Activated CD4-positive, alpha-beta T cell treated with anti-CD3 and anti-CD28 coated beads for 24 hours (primary cell): ENCODE data around the gene RPS6KA2.

Source experiments
- DNase-seq, 2 donors: peaks; one replicate each; pipeline ENCODE4 v3.0.0-alpha.2; 2020; ENCODE audit warnings: low read depth in 2 of 2

Gene RPS6KA2

DNA sequence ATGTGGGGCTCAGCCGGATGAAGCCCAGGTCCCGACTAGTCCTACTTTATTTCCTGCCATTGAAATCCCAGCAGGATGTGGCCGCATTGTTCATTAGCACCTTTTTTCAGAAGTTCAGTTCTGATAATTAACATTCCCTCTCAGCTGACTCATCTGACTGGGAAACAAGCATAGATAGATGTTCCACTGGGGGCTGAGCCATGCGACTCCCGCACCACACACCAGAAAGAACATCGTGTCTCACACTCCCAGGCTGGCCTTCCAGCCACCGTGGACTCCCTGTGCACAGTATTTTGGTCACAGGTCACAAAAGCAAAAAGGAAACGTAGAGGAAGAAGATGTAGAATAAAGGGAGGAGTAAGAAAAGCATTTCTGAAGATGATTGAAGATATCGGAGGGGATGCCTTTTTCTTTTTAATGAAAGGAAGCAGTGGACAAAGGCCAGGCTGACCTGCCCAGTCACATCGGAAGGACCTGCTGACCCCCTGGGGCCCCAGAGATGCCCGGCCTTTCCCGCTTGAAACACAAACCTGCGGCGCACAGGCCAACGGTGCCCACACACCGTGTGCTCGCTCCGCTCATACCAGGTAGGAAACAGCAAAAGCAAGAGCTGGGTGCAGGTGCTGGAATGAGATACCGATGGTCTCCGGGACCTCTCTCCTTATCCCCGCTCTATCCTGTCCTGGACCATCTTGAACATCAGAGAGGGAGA is 11.8 kb downstream of the RPS6KA2 start:
- DNase-seq, result no peak

DNA sequence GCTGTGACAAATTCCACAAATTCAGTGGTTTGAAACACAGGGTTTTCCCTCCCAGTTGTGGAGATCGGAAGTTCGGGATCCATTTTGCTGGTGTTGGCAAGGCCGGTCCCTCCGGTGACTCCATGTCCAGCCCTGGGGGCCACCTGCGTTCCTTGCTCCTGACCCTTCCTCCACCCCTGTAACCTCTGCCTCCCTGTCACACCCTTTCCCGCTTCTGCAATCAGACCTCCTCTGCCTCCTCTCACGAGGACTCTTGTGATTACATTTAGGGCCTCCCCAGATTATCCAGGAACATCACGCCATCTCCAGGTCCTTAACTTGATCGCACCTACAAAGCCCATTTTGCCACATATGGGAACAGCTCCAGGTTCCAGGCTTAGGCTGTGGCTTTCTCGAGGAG is 12.5 kb downstream of the RPS6KA2 start:
- DNase-seq, result no peak

DNA sequence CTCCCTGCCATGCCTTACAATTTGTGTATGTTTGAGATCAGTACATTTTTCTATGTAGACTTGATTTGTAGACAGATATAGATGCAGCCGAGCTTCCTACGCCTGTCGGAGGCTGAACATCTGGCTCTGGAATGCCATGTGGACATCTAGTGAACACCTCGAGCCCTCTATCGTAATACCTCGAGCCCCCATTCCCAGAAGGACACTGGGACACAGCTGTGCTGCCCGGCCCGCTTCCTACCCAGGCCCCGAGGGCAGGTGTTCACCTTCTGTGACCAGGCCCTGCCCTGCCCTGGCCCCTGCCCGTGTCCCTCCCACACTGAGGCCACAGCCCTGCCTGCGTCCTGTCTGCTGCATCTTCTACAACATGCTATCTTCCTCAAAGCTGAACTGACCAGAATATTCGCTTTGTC is 12.9 kb downstream of the RPS6KA2 start:
- DNase-seq, result no peak

DNA sequence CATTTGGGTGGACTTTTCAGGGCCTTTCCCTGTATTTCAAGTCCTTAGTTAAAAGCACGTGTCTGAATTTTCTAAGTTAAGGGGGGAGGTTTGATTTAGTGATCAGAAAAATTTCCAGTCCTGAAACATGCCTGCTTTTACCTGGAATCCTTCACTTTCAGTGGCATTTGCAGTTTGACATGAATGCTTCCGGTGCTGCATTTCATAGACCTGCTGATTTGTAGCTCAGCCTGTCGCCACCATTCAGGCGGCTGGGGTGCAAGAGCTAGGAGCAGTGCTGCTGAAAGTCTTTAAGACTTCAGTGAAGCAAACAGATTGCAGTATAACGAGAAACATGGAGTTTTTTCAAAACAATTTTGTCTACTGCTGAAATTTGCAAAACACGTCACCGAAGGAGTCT is 14.0 kb downstream of the RPS6KA2 start:
- DNase-seq, result no peak

GRCh38 chr6:166612471-166612881 is 14.6 kb downstream of the RPS6KA2 start:
- no peak for DNase-seq

GRCh38 chr6:166611631-166612030 is 15.4 kb downstream of the RPS6KA2 start:
- DNase-seq, result no peak

DNA sequence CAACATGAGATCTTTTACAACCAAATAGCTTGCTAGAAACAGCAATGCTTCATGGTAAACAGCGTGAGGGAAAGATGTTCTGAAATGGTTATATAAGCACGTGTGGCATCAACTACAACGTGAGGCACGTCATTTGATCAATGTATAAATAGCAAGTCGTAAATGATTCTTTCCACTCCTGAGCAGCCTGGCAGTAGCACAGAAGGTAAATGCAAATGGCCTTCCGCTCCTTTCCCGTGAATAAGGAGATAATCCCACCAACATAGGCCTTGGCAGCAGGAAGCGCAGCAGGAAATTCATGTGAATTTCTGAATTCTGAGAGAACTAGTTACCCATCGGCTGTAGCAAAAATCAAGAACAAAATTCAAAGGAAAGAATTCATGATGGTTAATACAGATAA is 17.0 kb downstream of the RPS6KA2 start:
- DNase-seq, result no peak

GRCh38 chr6:166608774-166609173 is 18.3 kb downstream of the RPS6KA2 start:
- no peak for DNase-seq

- no peak for DNase-seq
Measured at GRCh38 chr6:166605752-166606151, 21.3 kb downstream of the RPS6KA2 start.

DNA sequence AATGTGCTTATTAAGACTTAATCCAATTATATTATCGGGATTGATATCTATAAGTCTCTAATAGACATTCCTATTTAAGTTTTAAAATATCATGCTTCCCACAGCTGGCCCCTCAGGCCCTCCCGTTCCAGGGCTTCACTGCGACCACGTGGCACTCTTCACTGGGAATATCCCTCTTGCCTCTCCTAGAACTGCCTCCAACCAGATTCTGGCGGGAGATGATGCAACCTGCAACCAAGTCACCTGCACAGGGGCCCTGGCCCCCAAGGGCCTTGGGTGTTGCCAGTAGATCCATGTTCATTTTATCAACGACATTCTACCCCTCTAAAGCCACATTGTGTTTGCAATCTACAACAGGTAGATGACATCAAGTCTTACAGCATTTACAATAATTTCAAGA is 22.1 kb downstream of the RPS6KA2 start:
- no peak for DNase-seq

- DNase-seq, result no peak
Measured at GRCh38 chr6:166604328-166604727, 22.7 kb downstream of the RPS6KA2 start.

DNA sequence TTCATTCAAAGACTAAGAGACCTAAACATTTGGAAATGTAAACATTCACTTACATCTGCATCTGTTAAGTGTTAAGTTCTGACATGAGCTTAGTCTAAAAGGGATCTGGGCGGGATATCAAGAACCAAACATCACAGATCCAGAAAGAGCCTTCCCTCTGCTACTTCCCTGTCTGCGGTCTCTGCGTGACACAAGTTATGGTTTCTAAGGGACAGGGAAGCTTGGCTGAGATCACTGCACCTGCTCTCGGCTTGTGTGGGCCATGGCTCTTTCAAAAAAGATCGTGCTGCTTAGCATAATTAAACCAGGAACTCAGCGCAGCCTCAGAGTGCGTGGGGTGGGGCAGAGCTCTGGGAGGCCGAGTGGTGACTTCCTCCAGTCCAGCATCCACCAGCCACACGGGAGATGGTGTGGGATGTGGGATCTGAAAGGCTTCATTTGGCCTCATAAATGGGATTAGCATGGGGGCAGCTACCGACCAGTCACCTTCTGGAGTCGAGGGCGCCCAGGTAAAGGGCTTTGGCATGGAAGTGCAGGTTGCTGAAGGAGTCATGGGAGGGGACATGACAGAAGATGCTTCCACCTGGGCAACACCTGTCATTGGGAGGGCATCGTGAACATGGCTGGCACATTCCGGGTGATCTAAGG is 23.9 kb downstream of the RPS6KA2 start:
- DNase-seq, result no peak

- no peak for DNase-seq
Measured at GRCh38 chr6:166601956-166602355, 25.1 kb downstream of the RPS6KA2 start.

- no peak for DNase-seq
Measured at GRCh38 chr6:166600931-166601330, 26.1 kb downstream of the RPS6KA2 start.

DNA sequence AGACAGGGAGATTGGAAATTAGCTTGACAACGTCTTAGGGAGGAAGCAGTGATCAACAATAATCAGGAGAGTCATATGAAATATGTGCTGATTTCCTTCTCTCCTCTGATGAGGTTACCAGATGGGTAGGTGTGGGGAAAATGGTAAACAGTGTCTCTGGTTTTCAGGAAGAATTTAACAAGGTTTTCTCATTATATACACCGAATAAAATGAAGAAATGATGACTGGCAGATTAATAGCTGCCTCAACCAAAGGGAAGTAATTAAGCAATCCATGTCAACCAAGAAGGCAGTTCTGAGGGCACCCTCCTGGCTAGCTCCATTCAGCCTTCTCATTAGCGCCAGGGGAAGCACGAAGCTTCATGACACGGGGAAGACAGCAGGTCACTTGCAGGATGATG is 27.8 kb downstream of the RPS6KA2 start:
- no peak for DNase-seq

GRCh38 chr6:166598441-166599138 is 28.5 kb downstream of the RPS6KA2 start:
- no peak for DNase-seq

DNA sequence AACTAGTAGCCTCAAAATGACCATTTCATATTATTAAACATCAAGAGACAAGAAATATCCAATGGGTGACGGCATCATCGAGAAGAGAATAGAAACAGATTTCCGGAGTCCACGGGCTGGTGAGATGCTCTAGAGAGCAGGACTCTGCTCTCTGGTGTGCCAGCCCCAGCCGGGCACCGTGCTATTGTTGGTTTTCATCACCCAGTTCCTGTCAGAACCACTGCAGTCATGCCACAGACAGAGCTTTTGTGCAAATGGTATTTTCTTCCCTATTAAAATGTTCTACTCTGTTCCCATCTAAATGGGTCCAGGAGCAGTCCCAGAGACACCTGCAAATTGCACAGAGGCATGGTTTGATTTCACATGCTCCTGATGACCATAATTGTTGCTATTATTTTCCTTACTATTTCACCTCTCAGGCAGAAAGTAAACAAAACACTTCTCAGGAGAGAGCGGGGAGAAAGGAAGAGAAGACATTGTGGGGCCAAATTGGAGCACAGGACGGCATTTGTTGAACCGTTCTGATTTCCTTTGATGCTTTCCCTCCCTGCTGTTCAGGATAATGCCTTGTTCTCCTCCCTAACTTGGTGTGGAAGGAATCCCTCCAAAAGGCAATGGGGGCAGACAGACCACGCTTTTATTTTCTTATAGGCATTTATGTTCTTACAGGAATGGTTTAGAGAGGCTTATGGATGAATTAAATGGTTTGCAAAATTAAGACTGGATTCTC is 29.2 kb downstream of the RPS6KA2 start:
- DNase-seq, result no peak

DNA sequence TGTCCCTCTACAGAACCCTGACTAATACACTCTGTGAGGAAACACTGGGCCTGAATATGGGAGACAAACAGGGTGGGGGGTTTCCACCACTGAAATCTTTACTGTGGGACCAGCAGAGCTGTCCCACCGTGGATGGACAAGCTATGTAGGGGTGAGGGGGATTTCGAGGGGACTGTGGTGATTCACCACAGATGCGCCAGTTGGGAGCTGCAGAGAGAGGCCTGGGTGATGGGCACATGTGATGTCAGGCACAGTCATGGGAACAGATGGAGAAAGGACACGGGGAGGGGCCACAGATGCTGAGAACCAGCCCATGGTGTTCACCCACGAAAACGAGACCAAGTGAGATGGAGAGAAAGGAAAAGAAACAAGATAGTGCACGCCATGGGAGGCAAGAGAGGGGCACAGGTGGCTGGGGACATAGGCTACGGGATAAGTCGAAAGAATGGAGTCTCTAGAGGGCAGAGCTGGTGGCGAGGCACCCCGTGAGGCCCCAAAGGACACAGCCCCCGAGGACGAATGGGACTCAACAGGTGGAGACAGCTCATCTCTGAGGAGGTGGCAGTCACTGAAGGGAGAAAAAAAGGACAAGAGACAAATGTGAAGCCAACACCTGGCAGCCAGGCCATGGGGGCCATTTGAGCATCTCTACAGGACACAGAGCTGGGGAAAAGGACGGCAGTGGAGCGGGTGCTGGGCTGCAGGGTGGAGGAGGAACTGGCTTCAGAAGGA is 30.1 kb downstream of the RPS6KA2 start:
- no peak for DNase-seq

DNA sequence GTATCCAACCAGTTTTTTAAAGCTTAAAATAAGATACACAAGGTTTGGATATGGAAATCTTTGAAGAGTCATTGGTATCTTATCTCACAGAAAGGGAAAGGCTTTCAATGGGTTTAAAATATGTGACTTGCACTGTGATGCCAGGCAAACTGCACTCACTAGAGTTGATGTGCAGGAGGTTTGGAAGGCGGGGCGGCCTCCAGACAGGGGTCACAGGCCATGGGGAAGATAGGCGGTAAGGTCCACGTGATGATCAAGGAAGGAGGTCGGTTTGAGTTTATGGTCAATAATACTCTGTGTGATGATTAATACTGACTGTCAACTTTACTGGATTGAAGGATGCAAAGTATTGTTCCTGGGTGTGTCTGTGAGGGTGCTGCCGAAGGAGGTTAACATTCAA is 31.1 kb downstream of the RPS6KA2 start:
- DNase-seq, result no peak

DNA sequence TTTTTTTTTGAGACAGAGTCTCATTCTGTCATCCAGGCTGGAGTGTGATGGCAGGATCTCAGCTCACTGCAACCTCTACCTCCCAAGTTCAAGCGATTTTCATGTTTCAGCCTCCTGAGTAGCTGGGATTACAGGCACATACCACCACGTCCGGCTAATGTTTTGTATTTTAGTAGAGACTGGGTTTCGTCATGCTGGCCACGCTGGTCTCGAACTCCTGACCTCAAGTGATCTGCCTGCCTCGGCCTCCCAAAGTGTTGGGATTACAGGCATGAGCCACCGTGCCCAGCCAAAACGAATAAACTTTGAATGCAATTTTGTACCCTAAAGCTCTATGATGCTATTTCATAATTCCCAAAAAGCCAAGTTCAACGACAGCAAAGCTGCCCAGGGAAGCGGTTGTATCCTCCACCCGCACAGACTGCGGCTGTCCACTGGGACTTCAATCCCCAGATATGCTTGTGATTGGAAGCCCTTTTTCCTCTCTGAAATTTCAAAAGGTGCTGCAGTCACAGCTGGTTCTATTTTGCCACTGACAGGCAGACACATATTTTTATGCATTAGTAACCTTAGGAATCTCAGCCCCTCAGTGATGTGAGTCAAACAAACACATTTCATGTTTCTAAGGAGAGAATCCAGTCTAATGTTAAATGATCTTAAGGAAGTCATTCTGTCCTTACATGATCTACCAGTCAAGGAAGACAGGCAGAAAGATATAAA is 31.8 kb downstream of the RPS6KA2 start:
- no peak for DNase-seq

- DNase-seq, result no peak
Measured at GRCh38 chr6:166592821-166593220, 34.2 kb downstream of the RPS6KA2 start.
